Right lobe of liver (tissue), 4 donors: Measurements from ENCODE around the gene NLGN1.

Experiments
- POLR2A ChIP-seq: fragments of 450-650 bp; IDR thresholded peaks from one replicate; pipeline ENCODE4 v1.6.1; 2017; ENCODE audit warnings: antibody characterized with exemption, mild to moderate bottlenecking
- TF ChIP-seq, protein P1 (sequence below), 4 donors: fragments of 200-600 bp in 3 of 4; fragments of 450-650 bp in 1 of 4; IDR thresholded peaks; one replicate each; pipeline versions ENCODE4 v1.5.1 to v1.8.0; 2016 to 2022; ENCODE audit warnings: antibody characterized with exemption in 4 of 4, mild to moderate bottlenecking in 2 of 4
- donor health status: DM: no; HTN: no; CAD: no.
- donor health status: DM: no; HTN: no; CAD: no.
- donor health status: DM: no; HTN: yes; CAD: no.

DNA sequence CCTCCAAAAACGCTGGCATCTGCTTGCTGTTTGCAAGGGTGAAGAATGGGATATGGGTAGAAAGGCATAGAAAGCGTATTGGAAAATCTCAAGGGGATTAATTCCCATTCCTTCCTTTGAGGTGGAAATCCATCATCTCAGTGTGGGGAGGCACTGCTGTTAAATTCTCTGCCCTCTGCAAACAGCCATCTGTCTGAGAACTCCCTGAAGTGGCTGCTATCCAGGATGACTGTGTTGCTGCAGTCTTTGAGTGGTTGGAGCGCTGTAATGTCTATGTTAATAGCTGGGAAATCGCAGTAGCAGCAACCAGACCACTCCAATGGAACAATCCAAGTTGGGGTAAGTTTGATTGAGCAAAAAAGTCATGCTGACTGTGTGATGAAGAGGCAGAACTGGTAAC lies 625.9 kb downstream of the NLGN1 start:
- TF ChIP-seq POLR2A = no peak
- TF ChIP-seq, protein P1, sequence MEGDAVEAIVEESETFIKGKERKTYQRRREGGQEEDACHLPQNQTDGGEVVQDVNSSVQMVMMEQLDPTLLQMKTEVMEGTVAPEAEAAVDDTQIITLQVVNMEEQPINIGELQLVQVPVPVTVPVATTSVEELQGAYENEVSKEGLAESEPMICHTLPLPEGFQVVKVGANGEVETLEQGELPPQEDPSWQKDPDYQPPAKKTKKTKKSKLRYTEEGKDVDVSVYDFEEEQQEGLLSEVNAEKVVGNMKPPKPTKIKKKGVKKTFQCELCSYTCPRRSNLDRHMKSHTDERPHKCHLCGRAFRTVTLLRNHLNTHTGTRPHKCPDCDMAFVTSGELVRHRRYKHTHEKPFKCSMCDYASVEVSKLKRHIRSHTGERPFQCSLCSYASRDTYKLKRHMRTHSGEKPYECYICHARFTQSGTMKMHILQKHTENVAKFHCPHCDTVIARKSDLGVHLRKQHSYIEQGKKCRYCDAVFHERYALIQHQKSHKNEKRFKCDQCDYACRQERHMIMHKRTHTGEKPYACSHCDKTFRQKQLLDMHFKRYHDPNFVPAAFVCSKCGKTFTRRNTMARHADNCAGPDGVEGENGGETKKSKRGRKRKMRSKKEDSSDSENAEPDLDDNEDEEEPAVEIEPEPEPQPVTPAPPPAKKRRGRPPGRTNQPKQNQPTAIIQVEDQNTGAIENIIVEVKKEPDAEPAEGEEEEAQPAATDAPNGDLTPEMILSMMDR (IDR thresholded peaks at IDR 0.05) = no peak
